Smooth muscle cell (in vitro differentiated cells): ENCODE data around the gene CD47. TPM values are rescaled to one million over a fixed set of nuclear protein-coding genes. Genes with fewer than 3 reads are reported as not detected.

ENCODE experiments used
- DNase-seq: peaks from one replicate; lab custom pipeline; 2025; ENCODE audit not compliant: unreplicated experiment; lab: John Stamatoyannopoulos, UW
- H2AFZ ChIP-seq: fragments of 200-600 bp; sonication (generic); 2 replicates; pipeline ENCODE4 v1.6.0; 2016; ENCODE audit warnings: antibody characterized with exemption, low read depth, mild to moderate bottlenecking
- H3F3A ChIP-seq: fragments of 200-600 bp; sonication (generic); 2 replicates; pipeline ENCODE4 v1.6.0; 2017; ENCODE audit warnings: antibody characterized with exemption, low read depth
- H3K27ac ChIP-seq: fragments of 200-600 bp; sonication (generic); 2 replicates; pipeline ENCODE4 v1.5.1; 2016; ENCODE audit warnings: low read depth, mild to moderate bottlenecking
- H3K27me3 ChIP-seq: fragments of 200-600 bp; sonication (generic); 2 replicates; pipeline ENCODE4 v1.6.1; 2016; ENCODE audit warnings: low read depth, mild to moderate bottlenecking
- H3K36me3 ChIP-seq: fragments of 200-600 bp; sonication (generic); 2 replicates; pipeline ENCODE4 v1.5.1; 2016; ENCODE audit warnings: low read depth
- H3K4me1 ChIP-seq: fragments of 200-600 bp; sonication (generic); 2 replicates; pipeline ENCODE4 v1.5.1; 2016; ENCODE audit warnings: low read depth
- H3K4me2 ChIP-seq: fragments of 200-600 bp; sonication (generic); 2 replicates; pipeline ENCODE4 v1.6.0; 2016; ENCODE audit warnings: mild to moderate bottlenecking
- H3K4me3 ChIP-seq: fragments of 200-600 bp; sonication (generic); 2 replicates; pipeline ENCODE4 v1.5.1; 2016; ENCODE audit warnings: mild to moderate bottlenecking
- H3K79me2 ChIP-seq: fragments of 200-600 bp; sonication (generic); 2 replicates; pipeline ENCODE4 v1.6.0; 2016; ENCODE audit warnings: low read depth, mild to moderate bottlenecking
- H3K9ac ChIP-seq: fragments of 200-600 bp; sonication (generic); 2 replicates; pipeline ENCODE4 v1.6.0; 2016; ENCODE audit warnings: low read depth
- H3K9me3 ChIP-seq: fragments of 200-600 bp; sonication (generic); replicated peaks from 2 replicates; pipeline ENCODE4 v1.5.1; 2016; ENCODE audit warnings: low read depth
- H4K20me1 ChIP-seq: fragments of 200-600 bp; sonication (generic); 2 replicates; pipeline ENCODE4 v1.6.0; 2016; ENCODE audit warnings: low read depth
- CTCF ChIP-seq: fragments of 200-600 bp; sonication (generic); IDR thresholded peaks from 2 replicates; pipeline ENCODE4 v1.5.1; 2017; ENCODE audit warnings: borderline replicate concordance, mild to moderate bottlenecking, antibody characterized with exemption; ENCODE audit not compliant: insufficient read depth, poor library complexity, severe bottlenecking
- WGBS: methylation state at CpG from one replicate; pipeline ENCODE4 v1.1.7; 2016; ENCODE audit warnings: low lambda C conversion rate; 5-methylcytosine and 5-hydroxymethylcytosine counted together
- polyA plus RNA-seq: library from polyadenylated mRNA; unstranded; fragments of >200 nt; fragmentation: Nextera tagmentation; extraction: Ambion mirVana; gene quantifications from 2 replicates; pipeline ENCODE4 v1.2.1, GENCODE V29; 2016
- total RNA-seq: library from RNA; depleted of rRNA; stranded (reverse); fragments of >200 nt; gene quantifications from 2 replicates; pipeline ENCODE4 v1.2.3, GENCODE V29; 2014

Gene CD47
- total and polyA plus RNA-seq, 2 experiments from 2014 or later: 47.1 to 95.6 TPM

- H2AFZ ChIP-seq: no peak overlapping the region
- H3K27ac ChIP-seq: no peak overlapping the region
- H3K9me3 ChIP-seq: no peaks in the 10 kb centered on the region
- H4K20me1 ChIP-seq: no peaks in the 10 kb centered on the region
- H3K4me2 ChIP-seq: no peak overlapping the region
- no peaks in the 10 kb centered on the region for H3K79me2 ChIP-seq
- H3K4me3 ChIP-seq: no peak overlapping the region
- no peak for DNase-seq
- no peaks in the 10 kb centered on the region for H3K27me3 ChIP-seq
- H3K36me3 ChIP-seq: no peaks in the 10 kb centered on the region
- no peaks in the 10 kb centered on the region for H3F3A ChIP-seq
- no peak for TF ChIP-seq CTCF
- H3K9ac ChIP-seq: no peak overlapping the region
- WGBS: 86% methylated on average over 9 of the region's 9 CpGs
- peaks cover 8% of the 10 kb centered on the region for H3K4me1 ChIP-seq
Observed at GRCh38 chr3:108096532-108097321, 5.9 kb upstream of the CD47 start.

GRCh38 chr3:108093616-108094015 lies 2.8 kb upstream of the CD47 start:
- Histone ChIP-seq H3K27ac (no peak overlapping the region), H3K27me3 (no peaks in the 10 kb centered on the region), H3K4me1 (peaks cover 11% of the 10 kb centered on the region), H3K9ac (no peak overlapping the region), H3K9me3 (no peaks in the 10 kb centered on the region), H3K4me3 (no peak overlapping the region), H3K4me2 (no peak overlapping the region), H4K20me1 (peaks cover 3% of the 10 kb centered on the region), H3F3A (no peaks in the 10 kb centered on the region), H3K36me3 (no peaks in the 10 kb centered on the region), H2AFZ (no peak overlapping the region), H3K79me2 (peaks cover 8% of the 10 kb centered on the region)
- DNase-seq: no peak
- 90% methylated on average over 3 of the region's 3 CpGs for WGBS
- TF ChIP-seq CTCF: no peak

- Histone ChIP-seq H3K4me1 (peaks cover 14% of the 10 kb centered on the region), H3K4me3 (no peak overlapping the region), H3K27ac (no peak overlapping the region), H4K20me1 (peaks cover 6% of the 10 kb centered on the region), H3K9ac (no peak overlapping the region), H3K36me3 (no peaks in the 10 kb centered on the region), H2AFZ (no peak overlapping the region), H3K79me2 (peaks cover 12% of the 10 kb centered on the region), H3K9me3 (no peaks in the 10 kb centered on the region), H3F3A (no peaks in the 10 kb centered on the region), H3K27me3 (no peaks in the 10 kb centered on the region), H3K4me2 (no peak overlapping the region)
- TF ChIP-seq CTCF: no peak
- no peak for DNase-seq
Observed at GRCh38 chr3:108093021-108093420, 2.2 kb upstream of the CD47 start.

- no peaks in the 10 kb centered on the region for H3K9me3 ChIP-seq
- no peak overlapping the region for H3K27ac ChIP-seq
- peaks cover 6% of the 10 kb centered on the region for H4K20me1 ChIP-seq
- no peak overlapping the region for H2AFZ ChIP-seq
- H3F3A ChIP-seq: no peaks in the 10 kb centered on the region
- no peaks in the 10 kb centered on the region for H3K36me3 ChIP-seq
- no peak overlapping the region for H3K9ac ChIP-seq
- no peak overlapping the region for H3K4me3 ChIP-seq
- peaks cover 17% of the 10 kb centered on the region for H3K79me2 ChIP-seq
- H3K4me1 ChIP-seq: peaks cover 14% of the 10 kb centered on the region
- DNase-seq: no peak
- WGBS: 92% methylated on average over 3 of the region's 3 CpGs
- TF ChIP-seq CTCF: no peak
- H3K4me2 ChIP-seq: no peak overlapping the region
- no peaks in the 10 kb centered on the region for H3K27me3 ChIP-seq
Observed at GRCh38 chr3:108092501-108092900, 1.7 kb upstream of the CD47 start.
